ENCODE data around the gene PHACTR3. TPM values are rescaled to one million over a fixed set of nuclear protein-coding genes. Genes with fewer than 3 reads are reported as not detected.

The PHACTR3 gene
- total and polyA plus RNA-seq, 2 donors (not counting 1 experiment from before 2014, with no cell fraction given): not detected

GRCh38 chr20:59794555-59794954 is 190.2 kb downstream of the PHACTR3 start:
- no peak overlapping the region for H3K9ac ChIP-seq (ENCODE audit: insufficient read depth, low read length)
- TF ChIP-seq EZH2 (IDR thresholded peaks at IDR 0.05; ENCODE audit: low read length, missing control alignments) (no peak), CTCF (conservative IDR thresholded peaks at IDR 0.05 in 1 of 2, IDR thresholded peaks at IDR 0.05 in 1 of 2; ENCODE audit: low read depth in 1 of 2, low read length in 2 of 2) (no peak)
- H3K4me3 ChIP-seq (replicated peaks in 1 of 4; ENCODE audit: control extremely low read depth in 1 of 4, insufficient read depth in 1 of 4, low read depth in 3 of 4, low read length in 4 of 4): no peak overlapping the region
- no peak overlapping the region for H2AFZ ChIP-seq (ENCODE audit: low read length)
- no peak overlapping the region for H3K4me2 ChIP-seq (ENCODE audit: extremely low read depth, insufficient read depth, low read length)
- DNase-seq (ENCODE audit: low read depth in 2 of 2): no peak
- H3K27me3 ChIP-seq (ENCODE audit: control insufficient read depth, insufficient read depth, low read length): no peaks in the 10 kb centered on the region
- H3K79me2 ChIP-seq (ENCODE audit: control insufficient read depth, insufficient read depth, low read length): no peaks in the 10 kb centered on the region
- H3K36me3 ChIP-seq (ENCODE audit: control insufficient read depth, insufficient read depth, low read length): no peaks in the 10 kb centered on the region
- H3K27ac ChIP-seq (ENCODE audit: insufficient read depth, low read length): no peak overlapping the region
- no peaks in the 10 kb centered on the region for H4K20me1 ChIP-seq (ENCODE audit: control insufficient read depth, extremely low read depth, insufficient read depth, low read length)
- H3K4me1 ChIP-seq (ENCODE audit: control insufficient read depth, extremely low read depth, insufficient read depth, low read length): no peaks in the 10 kb centered on the region
- no peaks in the 10 kb centered on the region for H3K9me3 ChIP-seq (ENCODE audit: control insufficient read depth, insufficient read depth, low read depth, low read length)

GRCh38 chr20:59800309-59800708 is 196.0 kb downstream of the PHACTR3 start:
- Histone ChIP-seq H3K27ac (ENCODE audit: insufficient read depth, low read length) (no peak overlapping the region), H3K9ac (ENCODE audit: insufficient read depth, low read length) (no peak overlapping the region), H2AFZ (ENCODE audit: low read length) (no peak overlapping the region), H3K36me3 (ENCODE audit: control insufficient read depth, insufficient read depth, low read length) (no peaks in the 10 kb centered on the region), H3K79me2 (ENCODE audit: control insufficient read depth, insufficient read depth, low read length) (no peaks in the 10 kb centered on the region), H3K4me2 (ENCODE audit: extremely low read depth, insufficient read depth, low read length) (no peak overlapping the region), H3K9me3 (ENCODE audit: control insufficient read depth, insufficient read depth, low read depth, low read length) (no peaks in the 10 kb centered on the region), H3K4me1 (ENCODE audit: control insufficient read depth, extremely low read depth, insufficient read depth, low read length) (no peaks in the 10 kb centered on the region), H3K4me3 (replicated peaks in 1 of 4; ENCODE audit: control extremely low read depth in 1 of 4, insufficient read depth in 1 of 4, low read depth in 3 of 4, low read length in 4 of 4) (no peak overlapping the region), H4K20me1 (ENCODE audit: control insufficient read depth, extremely low read depth, insufficient read depth, low read length) (no peaks in the 10 kb centered on the region), H3K27me3 (ENCODE audit: control insufficient read depth, insufficient read depth, low read length) (no peaks in the 10 kb centered on the region)
- DNase-seq (ENCODE audit: low read depth in 2 of 2): no peak
- TF ChIP-seq CTCF (conservative IDR thresholded peaks at IDR 0.05 in 1 of 2, IDR thresholded peaks at IDR 0.05 in 1 of 2; ENCODE audit: low read depth in 1 of 2, low read length in 2 of 2): no peak
- TF ChIP-seq EZH2 (IDR thresholded peaks at IDR 0.05; ENCODE audit: low read length, missing control alignments): no peak

GRCh38 chr20:59802018-59802417 is 197.7 kb downstream of the PHACTR3 start:
- Histone ChIP-seq H3K79me2 (ENCODE audit: control insufficient read depth, insufficient read depth, low read length) (no peaks in the 10 kb centered on the region), H2AFZ (ENCODE audit: low read length) (no peak overlapping the region), H3K27ac (ENCODE audit: insufficient read depth, low read length) (no peak overlapping the region), H4K20me1 (ENCODE audit: control insufficient read depth, extremely low read depth, insufficient read depth, low read length) (no peaks in the 10 kb centered on the region), H3K4me2 (ENCODE audit: extremely low read depth, insufficient read depth, low read length) (no peak overlapping the region), H3K36me3 (ENCODE audit: control insufficient read depth, insufficient read depth, low read length) (no peaks in the 10 kb centered on the region), H3K9ac (ENCODE audit: insufficient read depth, low read length) (no peak overlapping the region), H3K4me3 (replicated peaks in 1 of 4; ENCODE audit: control extremely low read depth in 1 of 4, insufficient read depth in 1 of 4, low read depth in 3 of 4, low read length in 4 of 4) (no peak overlapping the region), H3K9me3 (ENCODE audit: control insufficient read depth, insufficient read depth, low read depth, low read length) (no peaks in the 10 kb centered on the region), H3K4me1 (ENCODE audit: control insufficient read depth, extremely low read depth, insufficient read depth, low read length) (no peaks in the 10 kb centered on the region), H3K27me3 (ENCODE audit: control insufficient read depth, insufficient read depth, low read length) (no peaks in the 10 kb centered on the region)
- DNase-seq (ENCODE audit: low read depth in 2 of 2): no peak
- no peak for TF ChIP-seq EZH2 (IDR thresholded peaks at IDR 0.05; ENCODE audit: low read length, missing control alignments)
- no peak for TF ChIP-seq CTCF (conservative IDR thresholded peaks at IDR 0.05 in 1 of 2, IDR thresholded peaks at IDR 0.05 in 1 of 2; ENCODE audit: low read depth in 1 of 2, low read length in 2 of 2)
